Measurements from ENCODE around the gene ANKRD65.

DNA sequence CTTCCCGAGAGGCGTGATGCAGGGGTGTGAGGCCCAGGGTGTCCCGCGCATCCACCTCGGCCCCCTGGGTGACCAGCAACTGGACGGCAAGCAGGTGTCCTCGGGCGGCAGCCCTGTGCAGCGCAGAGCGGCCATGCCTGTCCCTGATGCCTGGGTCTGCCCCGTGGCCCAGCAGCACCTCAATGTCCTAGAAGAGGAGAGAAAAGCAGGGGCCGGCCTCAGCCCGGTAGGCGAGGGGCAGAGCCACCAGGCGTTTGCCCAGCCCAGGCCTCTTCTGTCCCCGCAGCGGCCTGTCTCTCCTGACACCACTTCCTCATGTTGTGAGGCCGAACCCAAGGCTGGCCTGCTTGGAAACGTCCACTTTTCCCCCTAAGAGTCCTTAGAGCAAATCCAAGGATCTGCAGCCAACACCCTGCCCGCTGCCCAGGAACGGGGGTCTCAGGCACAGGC, 1.7 kb downstream of the ANKRD65 start:
- TF ChIP-seq, protein P1, sequence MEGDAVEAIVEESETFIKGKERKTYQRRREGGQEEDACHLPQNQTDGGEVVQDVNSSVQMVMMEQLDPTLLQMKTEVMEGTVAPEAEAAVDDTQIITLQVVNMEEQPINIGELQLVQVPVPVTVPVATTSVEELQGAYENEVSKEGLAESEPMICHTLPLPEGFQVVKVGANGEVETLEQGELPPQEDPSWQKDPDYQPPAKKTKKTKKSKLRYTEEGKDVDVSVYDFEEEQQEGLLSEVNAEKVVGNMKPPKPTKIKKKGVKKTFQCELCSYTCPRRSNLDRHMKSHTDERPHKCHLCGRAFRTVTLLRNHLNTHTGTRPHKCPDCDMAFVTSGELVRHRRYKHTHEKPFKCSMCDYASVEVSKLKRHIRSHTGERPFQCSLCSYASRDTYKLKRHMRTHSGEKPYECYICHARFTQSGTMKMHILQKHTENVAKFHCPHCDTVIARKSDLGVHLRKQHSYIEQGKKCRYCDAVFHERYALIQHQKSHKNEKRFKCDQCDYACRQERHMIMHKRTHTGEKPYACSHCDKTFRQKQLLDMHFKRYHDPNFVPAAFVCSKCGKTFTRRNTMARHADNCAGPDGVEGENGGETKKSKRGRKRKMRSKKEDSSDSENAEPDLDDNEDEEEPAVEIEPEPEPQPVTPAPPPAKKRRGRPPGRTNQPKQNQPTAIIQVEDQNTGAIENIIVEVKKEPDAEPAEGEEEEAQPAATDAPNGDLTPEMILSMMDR (IDR thresholded peaks at IDR 0.05): no peak
- no peak for TF ChIP-seq EZH2 (IDR thresholded peaks at IDR 0.05)
- no peak for TF ChIP-seq EZH2phosphoT487 (IDR thresholded peaks at IDR 0.05)

All from neural progenitor cell (in vitro differentiated cells).